Caco-2 (cell line): Measurements from ENCODE around the gene HSPB3. TPM values are rescaled to one million over a fixed set of nuclear protein-coding genes. Genes with fewer than 3 reads are reported as not detected.

Experiments
- BruUV-seq: library from RNA; stranded (reverse); fragments of 400-500 nt; replicated peaks from 2 replicates; lab custom pipeline; 2021; lab: Mats Ljungman, UMichigan
- CTCF ChIA-PET: fragments of 300-600 bp; sonication (Branson Sonifier 250); formaldehyde crosslinking; loops from one replicate; lab custom pipeline; 2022; ENCODE audit warnings: antibody characterized with exemption; lab: Charles Lee
- POLR2A ChIA-PET: fragments of 300-600 bp; sonication (Branson Sonifier 250); formaldehyde crosslinking; loops from one replicate; lab custom pipeline; 2022; ENCODE audit warnings: antibody characterized with exemption; lab: Charles Lee
- DNase-seq, 2 experiments: peaks; one replicate each; pipeline versions ENCODE4 v3.0.0 to v3.0.0-alpha.2; 2020 to 2022
- H3K27me3 ChIP-seq: replicated peaks from 2 replicates; pipeline ENCODE4 v1.6.0; 2011; ENCODE audit warnings: low read length; ENCODE audit not compliant: control insufficient read depth, insufficient read depth
- H3K36me3 ChIP-seq: 2 replicates; pipeline ENCODE4 v1.5.1; 2011; ENCODE audit warnings: low read length; ENCODE audit not compliant: control insufficient read depth, insufficient read depth
- H3K4me1 ChIP-seq: fragments of 250-450 bp; sonication (Bioruptor Pico); 2 replicates; pipeline ENCODE4 v1.5.1; 2020; ENCODE audit warnings: mild to moderate bottlenecking
- H3K4me3 ChIP-seq: 2 replicates; pipeline ENCODE4 v1.5.1; 2011; ENCODE audit warnings: low read depth, mild to moderate bottlenecking, control low read depth, low read length
- H3K9me3 ChIP-seq: fragments of 250-450 bp; sonication (Bioruptor Pico); 2 replicates; pipeline ENCODE4 v1.5.1; 2020; ENCODE audit warnings: mild to moderate bottlenecking, moderate library complexity
- H3K27ac Mint-ChIP-seq: one replicate; pipeline ENCODE4 v1.8.0; 2022; ENCODE audit warnings: mixed read lengths; ENCODE audit not compliant: unreplicated experiment
- H3K27me3 Mint-ChIP-seq: one replicate; pipeline ENCODE4 v1.8.0; 2022; ENCODE audit warnings: mixed read lengths; ENCODE audit not compliant: insufficient read depth, unreplicated experiment
- H3K36me3 Mint-ChIP-seq: one replicate; pipeline ENCODE4 v1.8.0; 2022; ENCODE audit warnings: mild to moderate bottlenecking, mixed read lengths; ENCODE audit not compliant: insufficient read depth, unreplicated experiment
- H3K4me1 Mint-ChIP-seq: one replicate; pipeline ENCODE4 v1.8.0; 2022; ENCODE audit warnings: low read depth, mixed read lengths; ENCODE audit not compliant: unreplicated experiment
- H3K4me3 Mint-ChIP-seq: one replicate; pipeline ENCODE4 v1.8.0; 2022; ENCODE audit warnings: mild to moderate bottlenecking, moderate library complexity, mixed read lengths; ENCODE audit not compliant: unreplicated experiment
- H3K9me3 Mint-ChIP-seq: one replicate; pipeline ENCODE4 v1.8.0; 2022; ENCODE audit warnings: mixed read lengths; ENCODE audit not compliant: unreplicated experiment
- intact Hi-C: fragments of 100-400 bp; cut with micrococcal nuclease; formaldehyde crosslinking; loops from one replicate; pipeline ENCODE4 v1.10.0; 2022; ENCODE audit not compliant: unreplicated experiment
- total RNA-seq: library from RNA; stranded (reverse); gene quantifications from 2 replicates; pipeline ENCODE4 v1.2.3, GENCODE V29; 2022
- TF ChIP-seq, protein P1 (sequence below), 2 experiments: fragments of 200-600 bp in 1 of 2; IDR thresholded peaks; 1 replicate in 1 of 2; 2 replicates in 1 of 2; pipeline versions ENCODE4 v1.5.1 to v1.8.0; 2011 to 2022; ENCODE audit warnings: antibody characterized with exemption in 1 of 2, control low read depth in 1 of 2, inconsistent platforms in 1 of 2, low read depth in 1 of 2, low read length in 1 of 2, mild to moderate bottlenecking in 1 of 2, moderate library complexity in 1 of 2; ENCODE audit not compliant: insufficient read depth in 1 of 2, severe bottlenecking in 1 of 2, unreplicated experiment in 1 of 2

HSPB3 gene
- total RNA-seq, 1 experiment from 2014 or later = 0.54 TPM

DNA sequence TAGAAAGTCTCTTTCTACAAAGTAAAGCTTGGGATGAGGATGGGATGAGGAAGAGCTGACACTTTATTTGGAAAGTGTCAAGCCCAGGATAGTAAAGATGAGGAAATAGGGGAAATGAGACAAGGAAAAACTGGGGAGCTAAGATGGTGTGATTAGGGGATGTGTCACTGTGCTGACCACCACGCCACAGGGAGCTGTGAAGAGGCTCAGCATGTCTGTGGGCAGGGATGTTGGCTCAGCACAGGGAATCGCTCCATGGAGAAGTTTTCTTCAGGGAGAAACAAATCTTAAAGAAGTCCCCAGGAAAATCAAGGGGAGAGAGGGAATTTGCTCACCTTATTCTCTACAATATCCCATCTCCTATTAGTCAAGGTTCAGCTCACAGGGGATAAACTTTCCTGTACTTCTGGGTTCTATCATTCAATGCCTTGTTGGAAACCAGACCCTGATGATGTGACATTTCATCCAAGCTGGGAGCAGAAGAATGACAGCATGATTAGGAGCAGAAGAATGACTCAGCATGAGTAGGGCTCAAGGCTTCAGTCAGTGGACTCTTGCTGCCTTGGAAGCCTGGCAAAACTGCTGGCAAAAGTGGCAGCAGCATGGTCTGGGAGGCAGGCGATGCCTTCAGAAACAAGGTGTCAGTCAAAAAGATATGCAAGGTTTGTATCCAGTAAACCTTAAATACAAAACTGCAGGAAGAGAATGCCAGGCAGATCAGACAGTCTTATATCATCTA is 4.9 kb downstream of the HSPB3 start:
- no peak for DNase-seq
- no peaks in the 10 kb centered on the region for H3K27me3 ChIP-seq
- POLR2A ChIA-PET = interaction anchor here (0.6 kb wide), 1 partner anchor 149 kb away, joined by 3 read pairs; no protein-coding TSS in a partner anchor
- Mint-ChIP-seq H3K36me3 (peaks cover 33% of the 10 kb centered on the region), H3K27me3 (no peaks in the 10 kb centered on the region), H3K9me3 (peaks cover 31% of the 10 kb centered on the region), H3K27ac (peak overlapping the region; percentile 94), H3K4me3 (no peak overlapping the region), H3K4me1 (peaks cover 22% of the 10 kb centered on the region)
- TF ChIP-seq, protein P1, sequence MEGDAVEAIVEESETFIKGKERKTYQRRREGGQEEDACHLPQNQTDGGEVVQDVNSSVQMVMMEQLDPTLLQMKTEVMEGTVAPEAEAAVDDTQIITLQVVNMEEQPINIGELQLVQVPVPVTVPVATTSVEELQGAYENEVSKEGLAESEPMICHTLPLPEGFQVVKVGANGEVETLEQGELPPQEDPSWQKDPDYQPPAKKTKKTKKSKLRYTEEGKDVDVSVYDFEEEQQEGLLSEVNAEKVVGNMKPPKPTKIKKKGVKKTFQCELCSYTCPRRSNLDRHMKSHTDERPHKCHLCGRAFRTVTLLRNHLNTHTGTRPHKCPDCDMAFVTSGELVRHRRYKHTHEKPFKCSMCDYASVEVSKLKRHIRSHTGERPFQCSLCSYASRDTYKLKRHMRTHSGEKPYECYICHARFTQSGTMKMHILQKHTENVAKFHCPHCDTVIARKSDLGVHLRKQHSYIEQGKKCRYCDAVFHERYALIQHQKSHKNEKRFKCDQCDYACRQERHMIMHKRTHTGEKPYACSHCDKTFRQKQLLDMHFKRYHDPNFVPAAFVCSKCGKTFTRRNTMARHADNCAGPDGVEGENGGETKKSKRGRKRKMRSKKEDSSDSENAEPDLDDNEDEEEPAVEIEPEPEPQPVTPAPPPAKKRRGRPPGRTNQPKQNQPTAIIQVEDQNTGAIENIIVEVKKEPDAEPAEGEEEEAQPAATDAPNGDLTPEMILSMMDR (IDR thresholded peaks at IDR 0.05; ENCODE audit: insufficient read depth in 1 of 2, low read depth in 1 of 2, low read length in 1 of 2, severe bottlenecking in 1 of 2, unreplicated experiment in 1 of 2) = no peak
- intact Hi-C loops = no loop called here
- peaks cover 20% of the 10 kb centered on the region for H3K9me3 ChIP-seq
- CTCF ChIA-PET = interaction anchor here (0.9 kb wide), 1 partner anchor 18 kb away, joined by 4 read pairs; no protein-coding TSS in a partner anchor
- H3K4me3 ChIP-seq = no peak overlapping the region
- BruUV-seq = no TSS peak
- no peaks in the 10 kb centered on the region for H3K36me3 ChIP-seq
- H3K4me1 ChIP-seq = peaks cover 36% of the 10 kb centered on the region

DNA sequence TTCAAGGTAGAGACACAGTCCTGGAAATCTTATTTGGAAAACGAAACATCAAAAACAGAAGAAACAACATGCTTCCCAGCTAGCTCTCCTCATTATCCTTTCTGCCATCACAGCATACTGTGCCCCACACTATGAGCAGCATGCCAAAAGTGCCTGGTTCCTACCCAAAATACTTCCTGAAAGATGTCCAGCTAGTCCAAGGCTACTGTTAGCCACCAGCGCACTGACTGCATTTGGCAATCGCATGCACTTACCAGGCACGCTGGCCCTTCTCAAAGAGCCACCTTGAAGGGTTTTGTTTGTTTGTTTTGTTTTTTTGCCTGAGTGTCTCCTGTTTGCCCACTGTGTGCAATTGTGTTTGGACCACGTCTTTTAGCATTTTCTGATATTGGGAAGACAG is 6.8 kb downstream of the HSPB3 start:
- Histone ChIP-seq H3K27me3 (no peaks in the 10 kb centered on the region), H3K4me1 (peaks cover 19% of the 10 kb centered on the region), H3K9me3 (peaks cover 25% of the 10 kb centered on the region), H3K4me3 (no peak overlapping the region), H3K36me3 (no peaks in the 10 kb centered on the region)
- Mint-ChIP-seq H3K36me3 (peaks cover 28% of the 10 kb centered on the region), H3K27ac (no peak overlapping the region), H3K4me1 (peaks cover 22% of the 10 kb centered on the region), H3K27me3 (no peaks in the 10 kb centered on the region), H3K4me3 (no peak overlapping the region), H3K9me3 (peaks cover 40% of the 10 kb centered on the region)
- TF ChIP-seq, protein P1 (IDR thresholded peaks at IDR 0.05; ENCODE audit: insufficient read depth in 1 of 2, low read depth in 1 of 2, low read length in 1 of 2, severe bottlenecking in 1 of 2, unreplicated experiment in 1 of 2) = no peak
- intact Hi-C loops = no loop called here
- BruUV-seq = no TSS peak
- DNase-seq = no peak
- ChIA-PET CTCF (no interaction called here), POLR2A (no interaction called here)

DNA sequence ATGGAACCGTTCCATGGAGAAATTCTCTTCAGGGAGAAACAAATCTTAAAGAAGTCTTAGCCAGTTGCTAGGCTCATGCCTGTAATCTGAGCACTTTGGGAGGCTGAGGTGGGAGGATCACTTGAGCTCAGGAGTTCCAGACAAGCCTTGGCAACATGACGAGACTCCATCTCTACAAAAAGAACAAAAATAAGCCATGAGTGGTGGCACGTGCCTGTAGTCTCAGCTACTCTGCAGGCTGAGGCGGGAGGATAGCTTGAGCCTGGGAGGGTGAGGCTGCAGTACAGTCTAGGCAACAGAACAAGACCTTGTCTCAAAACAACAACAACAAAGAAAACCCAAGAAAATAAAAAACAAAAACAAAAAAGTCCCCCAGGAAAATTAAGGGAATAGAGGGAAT is 8.2 kb downstream of the HSPB3 start:
- Mint-ChIP-seq H3K27ac (no peak overlapping the region), H3K4me1 (peaks cover 8% of the 10 kb centered on the region)
- POLR2A ChIA-PET = no interaction called here

More for the DNA sequence above, 8.2 kb downstream of the HSPB3 start:
- Histone ChIP-seq H3K4me3 (no peak overlapping the region), H3K9me3 (peaks cover 24% of the 10 kb centered on the region), H3K27me3 (no peaks in the 10 kb centered on the region), H3K4me1 (peaks cover 6% of the 10 kb centered on the region), H3K36me3 (no peaks in the 10 kb centered on the region)
- TF ChIP-seq, protein P1 (IDR thresholded peaks at IDR 0.05; ENCODE audit: insufficient read depth in 1 of 2, low read depth in 1 of 2, low read length in 1 of 2, severe bottlenecking in 1 of 2, unreplicated experiment in 1 of 2) = no peak
- DNase-seq = no peak
- Mint-ChIP-seq H3K4me3 (no peak overlapping the region), H3K36me3 (peaks cover 16% of the 10 kb centered on the region), H3K27me3 (no peaks in the 10 kb centered on the region), H3K9me3 (peaks cover 40% of the 10 kb centered on the region)
- no TSS peak for BruUV-seq
- intact Hi-C loops = no loop called here
- CTCF ChIA-PET = no interaction called here
